NCI-H187 (cell line): Measurements from ENCODE around the gene RIMS3.
"Not testable (repeated sequence)": the region's sequence is repeated elsewhere in the genome, so short reads cannot be mapped to it uniquely, and the experiment has no call there.

ENCODE experiments used
- DNase-seq, 2 experiments: peaks; one replicate each; lab custom pipeline; 2025; lab: John Stamatoyannopoulos, UW

The RIMS3 gene

DNA sequence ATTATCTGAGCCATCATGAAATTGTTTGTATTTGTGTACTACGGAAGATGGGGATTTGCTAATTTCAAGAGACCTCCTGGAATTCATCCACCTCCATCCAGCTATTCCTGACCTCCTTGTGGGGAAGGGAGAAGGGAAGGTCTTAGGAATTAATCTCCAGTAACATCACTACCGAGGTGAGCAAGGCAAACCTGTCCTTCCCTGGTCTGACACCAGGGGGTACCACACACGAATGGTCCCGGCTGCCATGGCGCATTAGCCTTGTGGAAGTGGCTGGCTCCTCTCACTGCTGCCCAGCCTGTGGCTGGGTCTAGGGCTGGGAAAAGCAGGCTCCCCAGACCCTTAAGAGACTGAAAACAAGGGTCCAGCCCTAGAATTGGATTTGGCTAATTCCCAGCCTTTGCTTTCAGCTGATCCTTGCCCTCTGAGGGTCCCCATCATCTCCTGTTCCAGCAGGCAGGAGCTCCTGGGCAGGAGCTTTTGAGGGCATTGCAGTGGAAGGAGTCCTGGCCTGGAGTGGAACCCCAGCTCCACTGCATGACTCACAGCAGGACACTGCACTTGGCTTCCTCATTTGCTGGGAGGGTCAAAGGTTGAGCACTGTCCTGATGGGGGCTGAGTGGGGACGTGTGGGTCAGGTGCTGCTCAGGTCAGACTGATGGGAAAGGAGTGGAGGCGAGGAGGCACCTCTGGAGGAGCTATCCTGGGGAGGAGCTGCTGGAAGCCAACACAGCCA, 34.8 kb downstream of the RIMS3 start:
- no peak for DNase-seq

DNA sequence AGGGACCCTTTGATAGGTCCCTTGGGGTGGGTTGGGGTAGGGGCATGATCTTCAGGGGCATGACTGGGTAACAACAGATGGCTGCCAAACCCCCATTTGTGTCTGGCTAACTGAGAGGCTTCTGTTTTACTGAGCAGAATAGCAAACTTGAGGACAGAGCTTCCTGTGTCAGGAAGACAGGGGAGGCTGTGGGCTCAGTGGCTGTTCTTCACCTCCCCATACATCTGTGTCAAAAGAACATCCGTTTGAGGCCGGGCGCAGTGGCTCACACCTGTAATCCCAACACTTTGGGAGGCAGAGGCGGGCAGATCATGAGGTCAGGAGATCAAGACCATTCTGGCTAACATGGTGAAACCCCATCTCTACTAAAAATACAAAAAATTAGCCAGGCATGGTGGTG, 35.9 kb downstream of the RIMS3 start:
- not testable (repeated sequence) for DNase-seq

DNA sequence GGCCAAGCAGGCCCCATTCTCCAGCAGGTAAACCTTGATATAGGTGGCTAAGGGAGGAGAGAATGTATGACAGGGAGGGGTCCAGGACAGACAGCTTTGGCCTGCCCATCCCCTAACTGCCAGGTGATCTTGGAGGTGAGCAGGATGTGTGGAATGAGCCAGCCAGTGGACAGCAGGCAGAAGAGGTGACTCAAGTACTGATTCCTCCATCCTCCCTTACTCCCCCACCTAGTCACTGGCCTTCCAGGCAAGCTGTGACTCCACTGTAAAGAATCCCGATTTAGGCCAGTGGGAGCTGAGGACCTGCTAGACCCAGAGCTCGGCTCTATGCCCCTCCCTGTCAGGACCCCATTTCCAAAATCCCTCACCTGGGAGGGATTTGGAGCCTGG, 36.6 kb downstream of the RIMS3 start:
- DNase-seq = no peak

DNA sequence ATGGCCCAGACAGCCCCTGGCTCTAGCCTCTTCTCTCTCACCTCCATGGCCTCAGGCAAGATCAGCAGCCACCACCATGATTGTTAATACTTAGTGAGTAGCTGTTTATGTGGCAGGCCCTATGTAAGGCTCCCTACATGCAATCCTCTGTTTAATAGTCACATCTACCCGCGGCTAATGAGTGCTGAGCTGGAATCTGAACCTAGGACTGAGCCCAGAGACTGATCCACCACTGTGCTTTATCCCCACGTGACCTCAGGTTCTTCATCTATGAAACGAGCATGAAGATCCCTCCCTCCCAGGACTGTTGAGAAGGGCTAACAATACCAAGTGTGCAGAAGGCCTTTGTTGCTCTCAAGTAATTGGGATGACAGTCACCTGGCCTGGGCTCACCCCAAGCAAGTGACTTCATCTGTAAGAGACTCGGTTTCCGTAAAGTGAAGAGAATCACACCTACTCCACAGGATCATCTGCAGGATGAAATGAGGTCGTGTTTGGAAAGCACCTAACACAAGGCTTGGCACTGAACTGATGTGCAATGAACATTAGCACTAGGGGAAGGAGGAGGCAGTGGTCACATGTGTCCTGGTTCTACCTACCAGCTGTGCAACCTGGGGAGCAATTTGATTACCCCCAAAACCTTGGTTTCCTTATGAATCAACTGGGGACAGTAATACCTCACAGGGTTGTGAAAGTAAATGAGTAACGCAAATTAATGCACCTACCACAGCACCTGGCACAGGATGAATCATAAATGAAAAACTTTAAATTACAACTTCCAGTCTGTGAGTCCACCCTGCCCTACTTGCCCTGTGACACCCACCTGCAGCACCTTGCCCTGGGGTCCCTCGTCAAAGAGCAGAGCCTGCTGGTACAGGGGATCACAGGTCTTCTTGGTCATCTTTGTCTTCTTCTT, 37.2 kb downstream of the RIMS3 start:
- DNase-seq = no peak

DNA sequence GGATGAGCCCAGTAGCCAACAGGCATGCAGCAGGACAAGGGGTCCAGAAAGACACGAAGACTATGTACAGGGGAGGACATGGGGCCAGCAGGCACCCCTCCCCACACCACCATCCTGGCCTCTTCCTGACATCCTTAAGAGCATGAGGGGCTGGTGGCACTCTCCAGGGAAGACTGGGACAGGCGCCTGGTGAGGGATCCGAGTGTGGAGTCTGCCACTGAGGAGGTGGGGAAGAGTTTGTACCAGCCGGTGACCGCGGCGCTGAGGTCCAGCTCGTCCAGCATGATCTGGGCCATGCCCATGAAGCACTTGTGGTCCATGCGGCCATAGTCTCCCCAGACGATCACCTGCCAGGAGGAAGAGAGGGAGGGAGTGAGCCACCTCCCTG, 39.1 kb downstream of the RIMS3 start:
- DNase-seq = no peak

DNA sequence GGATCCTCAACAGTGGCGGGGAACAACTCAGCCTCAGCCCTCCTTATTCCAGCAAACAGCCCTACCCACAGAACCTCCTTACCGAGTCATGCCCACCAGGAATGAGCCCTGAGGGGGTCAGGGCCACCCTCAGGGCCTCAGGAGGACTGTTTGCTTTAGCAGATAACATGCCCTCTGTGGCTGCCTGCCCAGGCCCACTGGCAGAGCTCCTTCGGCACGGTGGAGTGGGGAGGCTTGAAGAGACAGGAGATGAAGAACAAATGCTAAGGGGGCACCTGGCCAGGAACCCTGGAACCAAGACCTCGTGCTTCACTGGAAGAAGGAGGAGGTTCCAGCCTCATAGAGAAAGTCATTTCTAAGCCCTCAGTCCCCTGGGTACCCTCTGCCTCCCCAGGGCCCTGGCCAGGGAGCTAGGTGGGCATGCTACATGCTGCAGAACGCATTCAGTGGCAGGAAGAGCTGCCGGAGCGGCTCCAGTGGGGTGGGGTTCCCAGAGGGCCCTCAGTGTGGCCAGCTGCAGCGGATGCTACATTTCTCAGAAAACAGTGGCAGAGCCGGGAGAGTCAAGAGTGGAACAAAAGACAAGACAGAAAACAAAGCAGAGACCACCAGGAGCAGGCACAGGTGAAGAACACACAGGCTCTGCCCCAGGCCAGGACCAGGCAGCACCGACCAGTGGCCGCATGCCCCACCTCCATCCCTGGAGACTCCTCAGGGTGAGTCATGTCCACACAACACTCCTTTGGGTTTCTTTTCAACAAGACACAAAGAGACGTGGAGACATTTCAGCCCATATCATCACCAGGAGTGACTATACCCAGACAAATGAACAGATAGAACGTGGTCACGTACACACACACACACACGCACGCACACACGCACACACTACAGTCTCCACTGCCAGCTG, 39.8 kb downstream of the RIMS3 start:
- DNase-seq = no peak

DNA sequence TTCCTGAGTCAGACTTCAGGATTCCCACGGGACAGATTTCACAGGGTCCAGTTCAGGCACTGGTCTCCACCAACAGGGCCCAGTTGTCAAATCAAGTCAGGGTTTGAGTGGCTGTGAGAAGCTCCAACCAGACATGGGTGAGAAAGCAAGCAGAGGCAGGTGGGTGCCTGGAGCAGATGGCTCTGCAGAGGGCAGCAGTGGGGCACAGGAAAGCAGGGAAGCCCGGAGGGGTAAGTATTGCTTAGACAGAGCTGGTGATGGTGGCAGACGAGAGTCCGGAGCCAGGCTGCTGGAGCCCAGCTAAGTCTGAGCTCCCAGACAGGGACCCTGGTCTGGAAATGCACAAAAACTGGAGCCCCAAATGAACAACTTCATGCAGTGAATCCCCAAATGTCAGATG, 40.4 kb downstream of the RIMS3 start:
- DNase-seq = no peak

DNA sequence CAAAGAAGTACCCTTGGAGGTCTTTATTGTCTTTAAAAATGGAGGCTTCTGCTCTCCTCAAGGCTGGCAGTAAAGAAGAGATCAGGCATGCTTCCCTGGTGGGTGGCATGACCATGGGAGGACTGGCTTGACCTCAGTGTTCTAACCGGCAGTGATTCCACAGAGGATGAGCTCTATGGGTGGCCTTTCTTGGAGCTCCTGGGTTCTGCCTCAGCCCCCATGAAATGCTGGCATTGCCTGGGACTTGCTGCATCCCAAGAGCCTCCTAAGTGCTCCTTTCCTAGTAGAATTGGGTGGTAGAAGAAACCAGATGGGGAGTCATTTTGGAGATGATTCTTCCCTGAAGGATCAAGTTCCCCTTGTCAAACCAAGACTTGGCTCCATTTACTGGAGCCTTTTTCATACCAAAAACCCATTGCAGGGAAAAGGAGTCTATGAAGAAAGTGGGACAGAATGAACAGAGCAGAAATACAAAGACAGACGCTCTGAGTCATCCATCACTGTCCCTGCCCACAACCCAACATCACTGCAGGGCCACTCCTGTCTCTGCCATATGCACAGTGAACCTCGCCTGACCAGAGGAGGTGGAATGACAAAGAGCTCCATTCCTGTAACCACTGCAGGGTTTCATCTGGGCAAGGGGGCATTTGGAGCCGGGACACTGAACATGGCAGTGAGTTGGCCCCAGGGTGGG, 42.4 kb downstream of the RIMS3 start:
- no peak for DNase-seq

DNA sequence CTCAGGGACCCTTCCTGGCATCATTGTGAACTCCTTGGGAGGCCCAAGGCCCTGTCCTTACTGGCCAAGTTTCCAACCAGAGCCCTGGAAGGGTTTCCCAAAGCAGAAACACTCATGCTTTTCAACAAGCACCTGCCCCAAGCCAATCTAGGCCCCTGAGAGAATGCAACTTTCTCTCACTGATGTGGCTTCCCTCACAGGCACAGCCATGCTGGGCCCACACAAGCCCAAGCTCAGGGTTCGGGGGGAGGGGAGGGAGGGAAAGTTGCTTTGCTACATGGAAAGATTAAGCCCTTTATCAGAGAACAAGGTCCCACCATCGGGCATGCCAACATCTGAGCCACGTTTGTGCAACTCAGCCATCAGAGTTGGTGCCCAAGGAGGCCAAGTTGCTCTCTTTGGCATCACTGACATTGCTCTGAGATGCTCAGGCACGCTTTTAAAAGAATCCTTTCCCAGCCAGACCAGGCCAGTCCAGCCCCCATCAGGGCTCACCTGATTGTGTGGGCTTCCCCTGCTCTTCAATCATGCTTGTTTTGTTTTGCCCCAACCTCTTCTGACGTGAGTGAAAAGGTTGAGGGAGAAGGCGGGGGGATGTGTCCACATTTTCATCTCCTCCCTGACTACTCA, 43.5 kb downstream of the RIMS3 start:
- DNase-seq = no peak

DNA sequence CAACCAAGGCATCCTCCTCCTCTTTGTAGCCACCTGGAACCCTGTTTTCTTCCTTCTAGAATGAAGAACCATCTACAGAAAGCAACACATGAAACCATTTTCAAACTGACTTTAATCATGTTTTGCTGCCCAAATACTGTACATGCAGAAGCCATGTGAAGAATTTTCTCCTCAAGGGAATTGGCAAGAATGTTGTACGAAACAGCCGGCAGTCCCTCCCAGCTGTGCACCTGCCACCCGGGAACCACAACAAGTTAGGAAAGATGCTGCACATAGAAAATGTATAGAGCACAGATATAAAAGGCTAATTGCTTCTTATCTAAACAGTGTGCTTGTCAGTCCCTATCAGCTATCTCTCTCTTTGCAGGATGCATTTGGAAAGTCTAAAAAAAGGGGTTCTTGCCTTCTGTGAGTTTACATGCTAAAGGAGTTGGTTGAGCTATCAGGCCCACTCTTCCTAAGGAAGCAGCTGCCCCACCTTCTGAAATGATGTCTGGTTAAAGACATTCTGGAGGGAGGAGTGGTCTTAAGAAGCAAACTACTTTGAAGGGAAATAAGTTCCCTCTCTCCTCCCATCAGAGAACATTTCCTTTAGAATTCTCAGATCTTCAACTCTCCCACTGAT, 44.8 kb downstream of the RIMS3 start:
- DNase-seq = no peak

DNA sequence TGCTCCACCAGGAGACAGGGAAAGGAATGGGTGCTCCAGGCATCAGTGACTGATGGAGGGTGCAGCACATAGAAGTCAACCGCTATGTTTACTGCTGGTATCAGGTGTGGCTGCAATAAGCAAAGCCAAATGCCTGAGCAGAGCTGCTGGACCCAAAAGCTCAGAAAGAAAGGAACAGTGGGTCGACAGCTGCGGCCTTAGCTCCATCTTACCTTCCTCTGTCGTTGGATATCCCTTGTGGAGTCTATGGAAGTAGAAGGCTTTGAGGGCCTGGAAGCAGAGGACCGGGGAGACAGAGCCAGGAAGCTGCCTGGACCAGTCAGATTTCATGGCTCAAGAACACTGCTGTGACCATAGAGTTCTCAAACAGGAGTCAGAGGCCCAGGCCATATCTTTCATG, 45.3 kb downstream of the RIMS3 start:
- no peak for DNase-seq

DNA sequence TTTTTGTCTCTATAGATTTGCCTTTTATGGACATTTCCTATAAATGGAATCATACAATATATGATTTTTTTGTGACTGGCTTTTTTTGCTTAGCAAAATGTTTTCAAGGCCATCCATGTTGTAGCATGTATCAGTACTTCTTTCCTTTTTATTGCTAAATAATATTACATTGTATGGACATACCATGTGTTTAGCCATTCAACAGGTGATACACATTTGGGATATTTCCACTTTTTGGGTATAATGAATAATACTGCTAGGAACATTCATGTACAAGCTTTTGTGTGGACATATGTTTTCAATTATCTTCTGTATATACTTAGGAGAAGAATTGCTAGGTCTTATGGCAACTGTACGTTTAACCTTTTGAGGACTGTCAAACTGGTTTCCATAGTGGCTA, 47.4 kb downstream of the RIMS3 start:
- no peak for DNase-seq

DNA sequence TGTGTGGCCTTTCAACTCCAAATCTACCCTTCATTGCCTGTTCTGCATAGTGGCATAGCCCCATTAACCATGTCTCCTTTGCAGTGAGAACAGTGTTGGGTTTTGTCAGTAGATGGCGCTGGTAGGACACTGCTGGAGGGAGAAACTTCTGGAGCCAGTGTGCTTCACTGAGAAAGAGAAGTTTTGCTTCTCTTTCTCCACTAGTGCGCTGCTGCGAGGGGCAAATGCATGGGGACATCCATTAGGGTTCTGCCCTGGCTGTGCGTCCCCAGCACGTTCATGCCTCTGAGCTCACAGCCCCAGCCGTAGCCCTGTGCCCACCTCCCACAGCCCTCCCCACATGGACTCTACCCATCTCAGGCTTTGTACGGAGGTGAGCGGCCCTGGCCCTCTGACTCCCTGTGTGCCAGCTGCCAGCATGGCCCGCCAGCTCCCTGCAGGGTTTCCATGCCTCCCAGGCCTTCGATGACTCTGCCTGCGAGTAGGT, 53.1 kb downstream of the RIMS3 start:
- DNase-seq = peak; percentile 8 to 17

DNA sequence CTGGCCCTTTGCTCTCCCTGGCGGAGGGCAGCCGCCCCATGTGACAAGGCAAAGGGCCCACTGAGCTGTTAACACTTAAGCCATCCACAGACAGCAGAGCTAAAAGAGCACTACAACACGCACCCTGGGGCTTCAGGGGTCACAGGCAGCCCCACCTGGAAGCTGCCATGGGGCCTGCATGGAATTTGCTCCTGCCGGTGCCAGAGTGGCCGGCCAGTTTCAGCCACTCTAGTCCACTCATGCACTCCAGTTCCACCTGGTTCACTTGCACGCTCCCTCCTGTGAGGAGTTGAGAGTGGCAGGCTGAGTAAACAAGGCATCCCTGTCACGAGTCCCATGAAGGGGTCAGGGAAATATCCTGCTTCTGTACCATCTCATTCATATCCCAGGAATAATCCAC, 55.3 kb downstream of the RIMS3 start:
- DNase-seq = no peak

DNA sequence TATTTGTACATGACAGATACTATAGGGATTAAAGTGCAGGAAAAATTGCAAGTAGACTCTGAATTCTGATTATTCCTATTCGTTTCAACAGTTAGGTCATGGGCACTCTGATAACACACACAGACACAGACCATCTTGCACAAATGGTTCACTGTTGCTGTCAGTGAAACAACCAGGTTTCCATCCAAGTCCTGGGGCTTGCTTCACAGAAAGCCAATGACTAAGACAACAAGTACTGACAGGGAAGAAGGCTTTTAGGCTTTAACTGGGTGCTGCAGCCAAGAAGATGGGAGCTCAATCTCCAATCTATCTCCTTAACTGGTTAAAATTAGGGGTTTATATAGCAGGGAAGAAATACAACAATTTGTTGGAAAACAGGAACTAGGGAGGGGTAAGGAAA, 57.6 kb downstream of the RIMS3 start:
- DNase-seq = no peak

DNA sequence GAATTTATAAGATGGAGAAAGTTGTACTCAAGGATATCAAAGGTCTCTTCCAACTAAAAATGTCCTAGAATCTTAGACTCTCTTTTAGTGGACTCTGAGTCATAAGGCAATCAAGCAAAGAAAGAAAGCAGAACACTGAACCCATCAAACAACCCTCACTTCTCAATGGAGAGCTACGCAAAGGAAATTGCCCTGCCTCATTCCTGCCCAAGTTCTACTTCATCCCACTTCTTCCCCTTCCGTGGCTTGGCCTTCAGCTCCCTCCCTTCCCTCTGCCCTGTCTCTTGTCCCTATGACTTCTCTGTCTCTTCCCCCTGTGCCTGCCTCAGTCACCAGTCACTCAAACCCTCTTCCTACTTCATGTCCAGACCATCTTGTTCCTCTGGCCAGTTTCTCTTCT, 58.5 kb downstream of the RIMS3 start:
- no peak for DNase-seq

DNA sequence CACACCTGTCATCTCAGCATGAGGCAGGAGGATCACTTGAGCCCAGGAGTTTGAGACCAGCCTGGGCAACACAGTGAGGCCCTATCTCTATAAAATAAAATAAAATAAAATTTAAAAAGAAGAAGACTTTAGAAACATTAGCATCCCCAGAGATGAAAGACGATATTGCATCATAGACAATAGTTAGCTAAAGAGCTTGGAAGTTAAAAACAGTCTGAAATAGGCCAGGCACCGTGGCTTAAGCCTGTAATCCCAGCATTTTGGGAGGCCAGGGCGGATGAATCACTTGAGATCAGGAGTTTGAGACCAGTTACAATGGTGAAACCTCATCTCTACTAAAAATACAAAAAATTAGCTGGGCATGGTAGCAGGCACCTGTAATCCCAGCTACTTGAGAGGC, 59.3 kb downstream of the RIMS3 start:
- no peak for DNase-seq

DNA sequence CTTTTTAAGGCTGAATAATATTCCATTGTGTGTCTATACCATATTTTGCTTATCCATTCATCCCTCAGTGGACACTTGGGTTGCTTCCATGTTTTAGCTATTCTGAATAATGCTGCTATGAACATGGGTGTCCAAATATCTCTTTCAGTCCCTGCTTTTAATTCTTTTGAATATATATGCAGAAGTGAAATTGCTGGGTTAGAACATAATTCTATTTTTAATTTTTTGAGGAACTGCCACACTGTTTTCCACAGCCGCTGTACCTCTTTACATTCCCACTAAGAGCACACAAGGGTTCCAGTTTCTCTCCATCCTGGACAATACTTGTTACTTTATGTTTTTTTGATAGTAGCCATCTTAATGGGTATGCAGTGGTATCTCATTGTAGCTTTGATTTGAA, 65.6 kb downstream of the RIMS3 start:
- no peak for DNase-seq

DNA sequence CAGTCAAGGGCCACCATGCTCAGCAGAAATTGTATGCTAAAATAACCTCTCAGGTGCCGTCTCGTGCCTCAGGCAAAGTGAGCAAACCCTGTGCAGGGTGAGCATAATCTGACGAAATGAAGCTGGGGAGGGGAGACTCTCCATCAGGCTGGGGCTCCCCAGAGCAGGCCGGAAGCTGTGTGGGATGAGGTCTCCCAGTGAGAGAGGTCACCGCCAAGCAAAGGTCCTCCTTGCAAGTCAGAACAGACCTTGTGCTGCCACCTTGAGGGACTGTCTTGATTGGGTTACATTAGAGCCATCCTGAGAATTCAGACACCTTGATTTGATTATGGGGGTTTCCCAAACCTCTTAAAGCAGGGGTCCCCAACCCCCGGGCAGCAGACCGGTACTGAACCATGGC, 69.9 kb downstream of the RIMS3 start:
- DNase-seq = no peak

DNA sequence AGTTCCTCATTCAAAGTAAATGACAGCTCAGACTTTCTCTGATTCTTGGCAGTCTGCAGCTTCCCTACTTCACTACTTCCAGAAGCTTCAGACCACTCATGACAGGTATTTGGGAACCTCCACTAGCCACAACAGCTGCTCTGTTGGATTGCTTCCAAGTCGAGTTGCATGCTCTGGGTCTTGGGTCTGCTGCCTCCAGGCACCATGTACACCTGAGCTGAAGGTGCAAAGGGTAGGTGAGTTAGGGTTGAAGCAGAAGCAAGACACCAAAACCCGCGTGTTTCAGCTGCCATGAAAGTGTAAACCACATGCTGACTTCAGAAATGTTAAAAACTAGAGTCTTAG, 71.3 kb downstream of the RIMS3 start:
- DNase-seq = no peak
